ENCODE results near the gene AKR1A1.
"Not testable (repeated sequence)": the region's sequence is repeated elsewhere in the genome, so short reads cannot be mapped to it uniquely, and the experiment has no call there.

Gene AKR1A1

DNA sequence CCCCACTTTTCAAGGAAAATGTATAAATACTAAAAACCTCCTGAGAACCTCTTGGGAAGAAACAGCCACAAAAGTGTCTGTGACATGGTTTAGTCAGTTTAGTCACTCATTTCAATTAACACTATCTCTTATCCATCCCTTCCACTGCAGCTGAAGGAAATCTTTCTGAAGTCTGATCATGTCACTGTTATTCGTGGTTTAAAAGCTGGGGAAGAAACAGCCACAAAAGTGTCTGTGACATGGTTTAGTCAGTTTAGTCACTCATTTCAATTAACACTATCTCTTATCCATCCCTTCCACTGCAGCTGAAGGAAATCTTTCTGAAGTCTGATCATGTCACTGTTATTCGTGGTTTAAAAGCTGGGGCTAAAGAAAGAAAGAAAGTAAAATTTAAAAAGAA, 27.1 kb upstream of the AKR1A1 start:
- DNase-seq (ENCODE audit: low spot score), result not testable (repeated sequence)

DNA sequence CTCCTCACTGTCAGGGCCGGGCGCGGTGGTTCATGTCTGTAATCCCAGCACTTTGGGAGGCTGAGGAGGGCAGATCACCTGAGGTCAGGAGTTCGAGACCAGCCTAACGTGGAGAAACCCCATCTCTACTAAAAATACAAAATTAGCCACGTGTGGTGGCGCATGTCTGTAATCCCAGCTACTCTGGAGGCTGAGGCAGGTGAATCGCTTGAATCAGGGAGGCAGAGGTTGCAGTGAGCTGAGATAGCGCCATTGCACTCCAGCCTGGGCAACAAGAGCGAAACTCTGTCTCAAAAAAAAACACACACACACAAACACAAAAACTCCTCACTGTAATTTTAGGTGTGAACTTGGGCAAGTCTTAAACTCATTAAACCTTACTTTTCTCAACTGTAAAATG, 26.7 kb upstream of the AKR1A1 start:
- not testable (repeated sequence) for DNase-seq (ENCODE audit: low spot score)

DNA sequence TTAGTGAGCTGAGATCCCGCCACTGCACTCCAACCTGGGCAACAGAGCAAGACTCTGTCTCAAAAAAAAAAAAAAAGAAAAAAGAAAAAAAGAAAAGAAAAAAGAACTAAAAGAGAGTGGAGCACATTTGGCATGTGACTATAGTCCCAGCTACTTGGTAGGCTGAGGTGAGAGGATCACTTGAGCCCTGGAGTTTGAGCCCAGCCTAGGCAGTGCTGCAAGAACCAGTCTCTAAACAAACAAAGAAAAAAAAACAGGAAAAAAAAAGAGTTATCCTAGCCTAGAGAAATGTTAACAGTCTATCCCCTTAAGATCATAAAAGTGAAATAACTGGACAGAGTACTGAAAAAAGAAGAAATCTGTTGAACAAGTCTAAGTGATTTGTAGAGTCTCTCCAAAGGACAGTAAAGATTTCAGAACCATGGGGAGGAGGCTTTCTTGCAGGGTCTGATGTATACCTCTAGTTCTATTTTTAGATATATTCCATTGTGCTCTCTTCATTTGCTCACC, 24.4 kb upstream of the AKR1A1 start:
- no peak for DNase-seq (ENCODE audit: low spot score)

DNA sequence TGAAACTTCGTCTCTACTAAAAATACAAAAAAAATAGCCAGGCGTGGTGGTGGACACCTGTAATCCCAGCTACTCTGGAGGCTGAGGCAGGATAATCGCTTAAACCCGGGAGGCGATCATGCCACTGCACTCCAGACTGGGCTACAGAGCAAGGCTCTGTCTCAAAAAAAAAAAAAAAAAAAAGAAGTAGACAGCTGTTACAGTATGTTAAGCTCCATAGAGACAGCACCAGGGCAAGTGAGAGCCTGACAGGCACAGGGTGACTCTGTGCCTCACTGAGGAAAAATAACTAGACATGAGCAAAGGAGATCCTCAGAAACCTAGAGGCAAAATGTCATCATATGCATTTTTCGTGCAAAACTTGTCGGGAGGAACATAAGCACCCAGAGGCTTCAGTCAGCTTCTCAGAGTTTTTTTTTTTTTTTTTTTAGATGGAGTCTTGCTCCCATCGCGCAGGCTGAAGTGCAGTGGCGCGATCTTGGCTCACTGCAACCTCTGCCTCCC, 19.9 kb upstream of the AKR1A1 start:
- DNase-seq (ENCODE audit: low spot score), result no peak

DNA sequence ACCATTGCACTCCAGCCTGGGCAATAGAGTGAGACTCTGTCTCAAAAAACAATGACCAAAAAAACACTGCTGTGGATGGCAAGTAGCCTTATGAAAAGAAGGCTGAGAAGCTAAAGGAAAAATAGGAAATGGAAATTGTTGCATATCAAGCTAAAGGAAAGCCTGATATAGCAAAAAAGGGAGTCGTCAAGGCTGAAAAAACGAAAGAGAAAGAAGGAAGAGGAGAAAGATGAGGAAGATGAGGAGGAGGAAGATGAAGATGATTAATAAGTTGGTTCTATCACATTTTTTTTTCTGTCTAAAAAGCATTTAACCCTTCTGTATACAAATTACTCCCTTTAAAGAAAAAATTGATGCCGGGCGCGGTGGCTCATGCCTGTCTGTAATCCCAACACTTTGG, 18.8 kb upstream of the AKR1A1 start:
- no peak for DNase-seq (ENCODE audit: low spot score)

DNA sequence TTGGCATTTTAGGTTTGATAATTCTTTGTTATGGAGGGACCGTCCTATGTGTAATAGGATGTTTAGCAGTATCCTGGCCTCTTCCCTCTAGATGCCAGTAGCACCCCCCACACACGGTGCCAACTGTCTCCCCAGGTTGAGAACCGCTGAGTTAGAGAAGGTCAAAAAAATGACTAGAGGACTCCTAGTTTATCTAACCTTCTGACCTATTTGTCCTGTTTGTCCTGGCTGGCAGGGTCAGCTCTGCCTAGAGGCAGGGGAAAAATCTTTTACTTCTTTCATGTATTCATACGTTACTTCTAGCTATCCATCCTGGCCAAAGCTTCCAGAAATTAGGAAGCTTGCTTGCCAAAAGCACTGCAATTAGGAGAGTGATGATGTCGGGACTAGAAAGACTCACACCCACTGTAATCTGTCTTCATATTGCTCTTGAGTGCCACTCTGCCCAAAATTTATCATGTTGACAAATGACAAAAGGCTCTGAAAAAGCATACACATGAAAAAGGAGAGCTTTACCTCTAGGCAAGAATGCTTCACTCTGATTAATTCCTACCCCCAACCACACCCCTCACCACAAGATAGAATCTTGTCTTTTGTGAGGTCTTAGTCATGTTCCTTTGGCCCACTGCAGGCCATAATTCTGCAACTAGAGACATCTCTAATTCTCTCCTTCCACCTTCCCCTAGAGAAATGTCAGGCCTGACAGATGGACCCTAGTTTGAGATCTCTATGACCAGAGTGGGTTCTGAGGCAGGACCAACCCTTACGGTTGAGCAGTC, 14.4 kb upstream of the AKR1A1 start:
- DNase-seq (ENCODE audit: low spot score), result no peak

DNA sequence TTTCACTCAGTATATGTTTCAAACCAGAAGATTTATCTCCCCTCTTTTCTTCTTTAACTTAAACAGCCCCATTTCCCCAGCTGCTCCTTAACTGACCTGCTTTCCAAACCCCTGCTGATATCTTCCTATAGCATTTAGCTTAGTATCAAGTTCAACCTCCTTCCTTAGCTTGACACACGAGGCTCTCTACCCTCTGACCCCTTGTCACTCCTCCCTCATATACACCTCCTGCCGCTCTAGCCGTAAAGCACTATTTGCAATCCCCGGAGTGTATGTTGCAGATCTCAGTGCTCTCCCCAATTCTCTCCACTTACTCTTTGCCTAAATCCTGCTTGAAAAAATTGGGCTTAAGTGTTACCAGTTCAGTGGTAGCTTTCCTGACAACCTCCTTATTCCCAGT, 13.7 kb upstream of the AKR1A1 start:
- DNase-seq (ENCODE audit: low spot score), result no peak

DNA sequence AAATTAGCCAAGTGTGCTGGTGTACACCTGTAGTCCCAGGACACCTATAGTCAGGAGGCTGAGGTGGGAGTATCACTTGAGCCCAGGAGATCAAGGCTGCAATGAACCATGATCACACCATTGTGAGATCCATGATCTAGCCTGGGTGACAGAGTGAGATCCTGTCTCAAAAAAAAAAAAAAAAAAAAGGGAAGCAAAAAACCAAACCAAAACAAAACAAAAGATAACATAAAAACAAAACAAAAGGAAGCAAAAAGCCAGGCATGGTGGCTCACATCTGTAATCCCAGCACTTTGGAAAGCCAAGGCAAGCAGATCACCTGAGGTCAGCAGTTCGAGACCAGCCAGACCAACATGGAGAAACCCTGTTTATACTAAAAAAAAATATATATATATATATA, 9.4 kb upstream of the AKR1A1 start:
- no peak for DNase-seq (ENCODE audit: low spot score)

DNA sequence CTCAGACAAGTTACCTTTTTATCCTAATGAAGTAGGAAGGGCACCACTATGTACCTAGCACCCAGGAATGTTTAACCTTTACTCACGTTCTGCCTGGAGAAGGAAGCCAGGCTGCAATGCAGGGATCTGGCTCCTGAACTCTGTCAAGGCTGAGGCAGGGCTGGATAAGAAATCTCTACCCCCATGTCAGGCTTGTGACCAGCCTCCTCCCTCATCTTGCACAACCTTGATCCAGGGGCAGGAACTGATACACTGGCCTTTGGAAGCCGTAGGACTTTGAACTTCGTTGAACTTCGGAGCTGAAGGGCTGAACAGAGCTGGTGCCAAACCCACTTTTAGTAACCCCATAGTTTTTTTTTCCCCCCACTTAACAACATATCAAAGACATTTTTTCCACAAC, 8.0 kb upstream of the AKR1A1 start:
- peak; percentile 23 for DNase-seq (ENCODE audit: low spot score)

DNA sequence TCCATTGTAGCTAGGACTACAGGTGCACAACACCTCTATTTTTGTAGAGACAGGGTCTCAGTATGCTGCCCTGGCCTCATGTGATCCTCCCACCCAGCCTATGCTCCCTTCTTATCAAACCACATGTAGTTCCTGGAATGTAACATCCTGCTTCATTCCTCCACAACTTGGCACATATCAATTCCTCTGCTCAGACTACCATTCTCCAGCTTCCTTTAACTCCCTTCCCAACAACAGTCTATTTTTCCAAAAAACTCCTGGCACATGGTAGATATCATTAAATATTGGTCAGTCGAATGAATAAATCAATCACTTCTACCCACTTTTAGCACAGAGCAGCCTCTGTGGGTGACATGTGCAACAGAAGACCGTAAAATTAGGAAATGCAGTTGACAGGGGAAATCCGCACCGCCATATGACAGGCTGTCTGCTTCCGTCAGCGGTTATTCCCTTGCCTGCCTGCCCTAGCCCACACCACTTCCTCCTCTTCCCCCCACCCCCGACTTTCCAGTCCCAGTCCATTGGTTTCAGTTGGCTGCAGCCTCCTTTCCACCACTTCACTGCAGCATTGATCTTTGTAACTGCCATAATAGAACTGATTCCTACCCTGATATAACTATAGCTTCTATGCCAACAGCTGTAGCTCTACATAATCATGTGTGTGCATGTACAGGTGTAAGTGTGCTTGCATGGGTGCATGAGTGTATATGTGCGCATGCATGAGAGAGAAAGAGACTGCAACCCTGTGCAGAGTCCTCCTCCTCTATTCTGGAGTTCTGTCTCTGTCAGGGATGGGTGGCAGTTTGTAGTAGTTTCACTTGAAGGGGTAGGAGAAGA, 6.8 kb upstream of the AKR1A1 start:
- peak; percentile 76 for DNase-seq (ENCODE audit: low spot score)

DNA sequence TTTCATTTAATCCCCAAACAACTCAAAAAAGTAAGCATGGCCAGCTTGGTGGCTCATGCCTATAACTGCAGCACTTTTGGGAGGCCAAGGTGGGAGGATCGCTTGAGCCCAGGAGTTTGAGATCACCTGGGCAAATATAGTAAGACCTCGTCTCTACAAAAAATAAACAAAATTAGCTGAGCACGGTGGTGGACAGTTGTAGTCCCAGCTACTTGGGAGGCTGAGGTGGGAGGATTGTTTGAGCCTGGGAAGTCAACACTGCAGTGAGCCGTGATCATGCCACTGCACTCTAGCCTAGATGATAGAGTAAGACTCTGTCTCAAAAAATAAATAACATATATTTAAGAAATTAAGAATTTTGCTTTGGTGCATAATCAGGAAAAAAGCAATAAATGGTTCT, 6.1 kb upstream of the AKR1A1 start:
- no peak for DNase-seq (ENCODE audit: low spot score)

DNA sequence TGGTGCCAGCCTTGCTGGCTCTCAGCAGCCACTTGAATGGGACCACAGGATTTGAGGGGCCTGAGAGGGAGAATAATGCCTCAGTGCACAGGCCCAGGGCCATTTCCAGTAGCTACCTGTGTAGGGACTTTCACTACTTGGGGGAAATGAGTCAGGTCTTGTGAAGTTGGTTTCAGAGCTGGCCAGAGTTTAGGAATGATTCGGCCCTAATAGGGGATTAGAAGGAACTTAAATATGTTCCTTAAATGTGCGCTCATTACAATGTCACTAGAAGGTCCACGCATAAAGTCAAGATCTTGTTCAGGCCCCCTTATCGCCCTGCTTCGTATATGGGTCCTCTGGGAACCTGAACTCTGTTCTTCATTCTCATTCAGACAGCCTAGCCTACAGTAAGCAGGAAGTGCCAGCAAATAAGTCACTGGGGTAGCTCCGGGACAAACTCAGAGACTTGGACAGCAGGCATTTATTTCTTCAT, 5.6 kb upstream of the AKR1A1 start:
- DNase-seq (ENCODE audit: low spot score), result no peak

DNA sequence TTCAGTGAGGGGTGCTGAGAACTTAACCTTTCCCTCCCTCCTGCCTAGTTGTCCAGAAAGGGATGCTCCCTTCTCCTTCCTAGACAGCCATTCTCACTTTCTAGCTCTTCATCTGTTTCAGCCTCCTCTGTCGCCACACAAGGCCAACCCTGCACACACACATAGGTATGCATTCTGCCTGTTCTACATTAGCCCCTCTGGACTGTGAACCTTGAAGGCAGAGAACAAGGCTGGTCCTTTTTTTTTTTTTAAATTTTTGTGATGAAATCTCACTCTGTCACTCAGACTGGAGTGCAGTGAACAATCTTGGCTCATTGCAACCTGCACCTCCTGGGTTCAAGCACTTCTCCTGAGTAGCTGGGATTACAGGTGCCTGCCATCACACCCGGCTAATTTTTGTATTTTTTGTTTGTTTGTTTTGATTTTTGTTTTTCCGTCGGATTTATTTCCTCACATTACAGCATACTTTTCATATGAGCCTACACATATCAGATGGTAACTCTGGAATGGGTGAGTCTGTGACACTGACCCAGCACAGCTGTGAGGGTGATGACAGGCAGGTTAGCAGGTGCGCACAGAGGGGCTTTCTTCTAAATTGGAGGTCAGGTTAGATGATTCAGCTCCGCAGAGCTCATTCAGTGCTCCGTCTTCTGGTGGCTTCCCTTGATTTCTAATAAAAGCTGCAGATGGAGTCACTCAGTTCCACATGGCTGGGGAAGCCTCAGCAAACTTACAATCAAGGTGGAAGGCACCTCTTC, 4.9 kb upstream of the AKR1A1 start:
- no peak for DNase-seq (ENCODE audit: low spot score)

DNA sequence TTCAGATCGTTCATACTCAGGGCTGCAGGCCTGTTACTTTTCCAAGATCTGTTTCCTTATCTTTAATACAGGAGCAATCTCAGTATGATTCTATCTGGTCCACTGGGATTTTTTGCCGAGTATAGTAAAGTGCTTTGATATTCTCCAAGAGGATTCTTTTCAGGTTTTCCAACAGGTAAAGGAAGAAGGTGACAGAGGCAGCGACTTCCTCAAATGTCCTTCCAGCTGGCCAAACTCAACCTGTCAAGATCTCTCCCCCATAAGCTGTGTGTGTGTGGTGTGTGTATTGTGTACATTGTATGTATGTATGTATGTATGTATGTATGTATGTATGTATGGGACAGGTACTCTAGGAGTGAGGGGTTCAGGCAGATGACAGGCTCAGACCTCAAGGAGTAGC, 1.1 kb downstream of the AKR1A1 start:
- DNase-seq (ENCODE audit: low spot score), result no peak

DNA sequence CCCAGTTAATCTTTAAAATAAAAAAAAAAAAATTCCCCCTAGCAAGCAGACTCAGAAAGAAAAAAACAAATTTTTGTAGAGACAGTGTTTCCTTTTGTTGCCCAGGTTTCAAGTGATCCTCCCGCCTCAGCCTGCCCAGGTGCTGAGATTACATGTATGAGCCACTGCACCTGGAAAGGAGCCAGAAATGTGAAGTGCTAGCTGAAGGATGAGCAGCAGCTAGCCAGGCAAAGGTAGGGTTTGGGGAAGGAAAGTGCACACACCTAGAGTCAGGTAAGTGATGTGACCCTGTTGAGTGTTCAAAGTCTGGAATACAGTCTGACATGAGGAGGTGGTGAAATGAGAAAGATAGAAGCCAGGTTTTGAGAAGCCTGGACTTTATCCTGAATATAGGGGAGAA, 1.7 kb downstream of the AKR1A1 start:
- no peak for DNase-seq (ENCODE audit: low spot score)

DNA sequence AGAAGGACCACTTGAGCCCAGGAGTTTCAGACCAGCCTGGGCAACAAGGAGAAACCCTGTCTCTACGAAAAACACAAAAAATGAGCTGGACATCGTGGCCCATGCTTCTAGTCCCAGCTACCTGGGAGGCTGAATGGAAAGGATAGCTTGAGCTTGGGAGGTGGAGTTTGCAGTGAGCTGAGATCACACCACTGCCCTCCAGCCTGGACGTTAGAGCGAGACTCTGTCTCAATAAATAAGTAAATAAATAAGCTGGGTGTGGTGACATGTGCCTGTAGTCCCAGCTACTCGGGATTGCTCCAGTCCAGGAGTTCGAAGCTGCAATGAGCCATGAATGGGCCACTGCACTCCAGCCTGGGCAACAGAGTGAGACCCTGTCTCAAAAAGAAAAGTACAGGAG, 3.6 kb downstream of the AKR1A1 start:
- no peak for DNase-seq (ENCODE audit: low spot score)

DNA sequence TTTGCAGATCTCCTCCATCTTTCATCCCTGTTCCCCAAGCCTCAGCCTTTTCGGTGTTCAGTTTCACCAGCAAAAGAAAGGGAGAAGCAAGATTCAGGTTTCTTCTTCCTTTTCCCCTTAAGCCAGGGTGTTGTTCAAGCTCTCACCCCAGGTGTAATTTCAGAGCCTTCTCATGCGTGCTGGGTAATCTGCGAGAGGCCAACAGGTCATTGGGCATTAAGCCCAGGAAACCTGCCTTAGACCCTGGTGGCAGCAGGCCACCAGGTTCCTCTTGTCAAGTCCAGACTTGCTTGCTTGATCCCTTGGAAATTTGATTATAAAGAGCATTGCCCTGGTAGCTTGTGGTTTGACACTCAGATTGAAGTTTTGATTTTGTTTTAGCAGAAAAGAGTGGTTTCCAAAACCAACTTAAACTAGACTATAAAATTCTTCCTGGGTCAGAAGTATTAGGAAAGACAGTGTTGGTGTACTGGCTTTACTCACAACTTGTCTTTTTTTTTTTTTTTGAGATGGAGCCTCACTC, 6.9 kb downstream of the AKR1A1 start:
- DNase-seq (ENCODE audit: low spot score), result no peak

DNA sequence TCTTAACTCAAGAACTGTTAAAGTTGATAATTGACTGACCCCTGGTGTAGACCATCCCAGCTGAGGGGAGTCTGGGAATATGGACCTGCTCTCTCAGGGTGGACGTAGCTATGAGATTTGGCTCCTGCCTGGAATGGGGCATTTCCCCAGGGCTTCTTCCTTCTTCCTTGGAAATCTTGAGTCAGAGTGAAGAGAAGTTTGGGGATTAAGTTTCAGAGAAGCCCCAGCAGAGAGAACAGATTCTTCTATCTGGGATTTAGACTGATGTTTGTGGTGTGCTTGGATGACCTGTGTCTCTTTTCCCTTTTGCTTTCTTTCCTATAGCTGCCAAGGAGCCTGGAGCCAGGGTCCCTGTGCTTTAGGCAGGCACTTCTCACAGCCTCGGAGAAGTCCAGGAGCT, 13.2 kb downstream of the AKR1A1 start:
- DNase-seq (ENCODE audit: low spot score), result no peak

DNA sequence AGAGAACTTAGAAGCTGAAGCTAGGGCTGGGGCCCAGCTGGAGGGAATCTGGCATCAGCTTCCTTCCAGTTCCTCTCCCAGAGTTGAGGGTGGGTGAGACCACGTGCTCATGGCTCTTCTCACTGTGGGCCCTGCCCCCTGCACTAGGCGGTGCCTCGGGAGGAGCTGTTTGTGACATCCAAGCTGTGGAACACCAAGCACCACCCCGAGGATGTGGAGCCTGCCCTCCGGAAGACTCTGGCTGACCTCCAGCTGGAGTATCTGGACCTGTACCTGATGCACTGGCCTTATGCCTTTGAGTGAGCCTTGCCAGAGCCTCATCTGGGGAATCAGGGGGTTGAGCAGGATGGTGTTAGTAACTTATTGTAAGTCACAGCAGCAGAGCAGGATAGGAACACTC, 16.1 kb downstream of the AKR1A1 start:
- peak; percentile 22 for DNase-seq (ENCODE audit: low spot score)

DNA sequence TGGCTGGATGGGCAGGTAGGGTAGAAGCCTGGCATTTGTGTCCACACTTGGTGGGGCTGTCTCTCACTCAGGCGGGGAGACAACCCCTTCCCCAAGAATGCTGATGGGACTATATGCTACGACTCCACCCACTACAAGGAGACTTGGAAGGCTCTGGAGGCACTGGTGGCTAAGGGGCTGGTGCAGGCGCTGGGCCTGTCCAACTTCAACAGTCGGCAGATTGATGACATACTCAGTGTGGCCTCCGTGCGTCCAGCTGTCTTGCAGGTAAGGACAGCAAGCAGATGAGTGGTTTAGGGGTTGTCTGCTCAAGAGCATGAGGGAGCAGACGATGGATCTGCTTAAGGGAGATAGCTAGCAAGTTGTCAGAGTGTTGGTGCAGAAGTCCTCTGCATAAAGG, 17.3 kb downstream of the AKR1A1 start:
- no peak for DNase-seq (ENCODE audit: low spot score)

DNA sequence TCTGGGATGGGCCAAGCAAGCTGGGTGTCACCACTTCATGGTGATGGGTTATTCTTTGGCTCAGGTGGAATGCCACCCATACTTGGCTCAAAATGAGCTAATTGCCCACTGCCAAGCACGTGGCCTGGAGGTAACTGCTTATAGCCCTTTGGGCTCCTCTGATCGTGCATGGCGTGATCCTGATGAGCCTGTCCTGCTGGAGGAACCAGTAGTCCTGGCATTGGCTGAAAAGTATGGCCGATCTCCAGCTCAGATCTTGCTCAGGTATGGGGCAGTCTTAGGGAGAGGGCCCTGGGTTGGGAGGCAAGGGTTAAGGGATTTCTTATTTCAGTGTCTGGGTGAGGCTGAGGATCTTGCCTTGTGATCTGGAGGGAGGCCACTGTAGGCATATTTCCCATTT, 17.8 kb downstream of the AKR1A1 start:
- DNase-seq (ENCODE audit: low spot score), result no peak

DNA sequence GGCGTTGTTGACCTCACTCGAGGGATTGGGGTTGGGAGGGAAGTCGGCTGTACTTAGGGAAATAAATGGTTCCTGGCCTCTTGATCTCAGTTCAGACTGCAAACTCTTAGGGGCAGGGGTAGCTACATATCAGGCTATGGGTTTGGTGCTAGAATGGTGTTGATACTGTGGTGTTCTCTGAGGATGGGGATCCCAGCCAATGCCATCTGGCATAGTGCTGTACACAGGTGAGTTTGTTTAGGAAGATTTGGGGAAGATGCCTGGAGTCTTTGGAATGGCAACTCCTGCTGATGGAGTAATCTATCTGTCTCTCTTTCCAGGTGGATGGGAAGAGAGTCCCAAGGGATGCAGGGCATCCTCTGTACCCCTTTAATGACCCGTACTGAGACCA, 18.9 kb downstream of the AKR1A1 start:
- no peak for DNase-seq (ENCODE audit: low spot score)
